Panc1 (cell line): ENCODE results near the gene RPS15A. TPM values are rescaled to one million over a fixed set of nuclear protein-coding genes. Genes with fewer than 3 reads are reported as not detected.

Source experiments
- ATAC-seq: fragments of 200-7000 bp; cut with Tn5 transposase; 2 replicates; pipeline ENCODE4 v1.9.1; 2020; ENCODE audit warnings: mild to moderate bottlenecking, moderate library complexity
- BruUV-seq: library from RNA; stranded (reverse); fragments of 400-500 nt; replicated peaks from 2 replicates; lab custom pipeline; 2021; lab: Mats Ljungman, UMichigan
- CTCF ChIA-PET: fragments of 300-600 bp; sonication (Branson Sonifier 250); formaldehyde crosslinking; loops from one replicate; lab custom pipeline; 2022; ENCODE audit warnings: antibody characterized with exemption; lab: Charles Lee
- POLR2A ChIA-PET: fragments of 300-600 bp; sonication (Branson Sonifier 250); formaldehyde crosslinking; loops from one replicate; lab custom pipeline; 2022; ENCODE audit warnings: antibody characterized with exemption; lab: Charles Lee
- DNase-seq: peaks from one replicate; pipeline ENCODE4 v3.0.0-alpha.2; 2010; ENCODE audit warnings: low read depth, low spot score
- H3K27ac ChIP-seq: 2 replicates; pipeline ENCODE4 v1.5.1; 2011; ENCODE audit warnings: mild to moderate bottlenecking, low read length, inconsistent platforms
- H3K27me3 ChIP-seq: fragments of 200-500 bp; sonication (Bioruptor generic); 2 replicates; pipeline ENCODE4 v1.6.0; 2014; ENCODE audit warnings: low read length, inconsistent platforms; ENCODE audit not compliant: control insufficient read depth, insufficient read depth
- H3K36me3 ChIP-seq: fragments of 200-500 bp; sonication (Bioruptor generic); 2 replicates; pipeline ENCODE4 v1.5.1; 2014; ENCODE audit warnings: inconsistent platforms, mild to moderate bottlenecking, low read length, moderate library complexity; ENCODE audit not compliant: control insufficient read depth, insufficient read depth
- H3K4me1 ChIP-seq: 2 replicates; pipeline ENCODE4 v1.5.1; 2011; ENCODE audit warnings: inconsistent platforms, mild to moderate bottlenecking, low read length, moderate library complexity; ENCODE audit not compliant: control insufficient read depth, insufficient read depth
- H3K4me3 ChIP-seq, 2 experiments: 2 replicates each; pipeline ENCODE4 v1.5.1; 2011 to 2012; ENCODE audit warnings: low read depth in 2 of 2, low read length in 2 of 2, mild to moderate bottlenecking in 2 of 2, inconsistent platforms in 1 of 2, moderate library complexity in 1 of 2
- H3K9me3 ChIP-seq: fragments of 200-500 bp; sonication (Bioruptor generic); 2 replicates; pipeline ENCODE4 v1.5.1; 2014; ENCODE audit warnings: low read depth, mild to moderate bottlenecking, inconsistent platforms, low read length, moderate library complexity; ENCODE audit not compliant: control insufficient read depth, insufficient read depth
- CTCF ChIP-seq: fragments of 450-650 bp; IDR thresholded peaks from 2 replicates; pipeline ENCODE4 v1.5.1; 2017; ENCODE audit warnings: mild to moderate bottlenecking
- POLR2AphosphoS5 ChIP-seq: IDR thresholded peaks from 2 replicates; pipeline ENCODE4 v1.6.1; 2012; ENCODE audit warnings: mild to moderate bottlenecking, low read depth, low read length, moderate library complexity
- REST ChIP-seq, 2 experiments: IDR thresholded peaks; 2 replicates each; pipeline ENCODE4 v1.6.1; 2011 to 2012; ENCODE audit warnings: low read depth in 2 of 2, control low read depth in 1 of 2, low read length in 1 of 2, mild to moderate bottlenecking in 1 of 2, moderate library complexity in 1 of 2; ENCODE audit not compliant: insufficient read depth in 1 of 2
- SIN3A ChIP-seq: IDR thresholded peaks from 2 replicates; pipeline ENCODE4 v1.6.1; 2012; ENCODE audit warnings: low read depth, mild to moderate bottlenecking, low read length, moderate library complexity, borderline replicate concordance; ENCODE audit not compliant: insufficient read depth
- TCF7L2 ChIP-seq: IDR thresholded peaks from 2 replicates; pipeline ENCODE4 v1.6.1; 2011; ENCODE audit warnings: mild to moderate bottlenecking, low read depth, low read length, inconsistent platforms
- in situ Hi-C: cut with HindIII; loops from 2 replicates; pipeline ENCODE4 v1.10.0; 2016; ENCODE audit warnings: low sequenced_read_pairs, low pct_unique_long_range_greater_than_20kb
- intact Hi-C: fragments of 100-400 bp; cut with micrococcal nuclease; formaldehyde crosslinking; loops from one replicate; pipeline ENCODE4 v1.10.0; 2022; ENCODE audit not compliant: unreplicated experiment
- total RNA-seq: library from RNA; stranded (reverse); gene quantifications from one replicate; pipeline ENCODE4 v1.2.1, GENCODE V29; 2021; ENCODE audit not compliant: unreplicated experiment

RPS15A gene
- total RNA-seq, 1 experiment from 2014 or later: 1,366 TPM

- in situ Hi-C loops: loop anchor here (10.0 kb wide), 1 partner anchor 141 kb away; no protein-coding TSS in a partner anchor
- ChIA-PET CTCF (no interaction called here), POLR2A (no interaction called here)
- no peaks in the 10 kb centered on the region for H3K27me3 ChIP-seq
- peaks cover 83% of the 10 kb centered on the region for H3K36me3 ChIP-seq
- no peak for TF ChIP-seq REST (IDR thresholded peaks at IDR 0.05; ENCODE audit: insufficient read depth in 1 of 2, low read depth in 2 of 2, low read length in 1 of 2)
- TF ChIP-seq SIN3A: no peak
- no peak for TF ChIP-seq POLR2AphosphoS5
- no peak for TF ChIP-seq TCF7L2
- TF ChIP-seq CTCF: no peak
- no TSS peak for BruUV-seq
- H3K4me1 ChIP-seq: no peaks in the 10 kb centered on the region
- no peak for ATAC-seq
- no peak overlapping the region for H3K4me3 ChIP-seq
- no peaks in the 10 kb centered on the region for H3K9me3 ChIP-seq
- no peak overlapping the region for H3K27ac ChIP-seq
- no peak for DNase-seq
- intact Hi-C loops: no loop called here
Observed at GRCh38 chr16:18833707-18834505, 43.8 kb upstream of the RPS15A start.

- Histone ChIP-seq H3K27ac (no peak overlapping the region), H3K4me3 (no peak overlapping the region), H3K4me1 (no peaks in the 10 kb centered on the region), H3K9me3 (no peaks in the 10 kb centered on the region), H3K27me3 (no peaks in the 10 kb centered on the region), H3K36me3 (peaks cover 81% of the 10 kb centered on the region)
- ChIA-PET CTCF (no interaction called here), POLR2A (no interaction called here)
- in situ Hi-C loops (loop anchor here (10.0 kb wide), 1 partner anchor 142 kb away; no protein-coding TSS in a partner anchor), intact Hi-C loops (no loop called here)
- TF ChIP-seq TCF7L2: no peak
- TF ChIP-seq REST (IDR thresholded peaks at IDR 0.05; ENCODE audit: insufficient read depth in 1 of 2, low read depth in 2 of 2, low read length in 1 of 2): no peak
- TF ChIP-seq SIN3A: no peak
- TF ChIP-seq POLR2AphosphoS5: no peak
- no peak for TF ChIP-seq CTCF
- DNase-seq (no peak), ATAC-seq (no peak)
- no TSS peak for BruUV-seq
Observed at GRCh38 chr16:18832613-18833012, 42.5 kb upstream of the RPS15A start.
